SK-N-SH (cell line): Measurements from ENCODE around the gene SUPV3L1. TPM values are rescaled to one million over a fixed set of nuclear protein-coding genes. Genes with fewer than 3 reads are reported as not detected.

Experiments used
- CTCF ChIA-PET: fragments of 300-600, 350-600 bp; formaldehyde crosslinking; extraction: SDS; loops from one replicate; lab custom pipeline; 2021; lab: Yijun Ruan, JAX
- POLR2A ChIA-PET: fragments of 350-600 bp; sonication (Branson Sonifier 250); formaldehyde crosslinking; extraction: SDS; loops from one replicate; lab custom pipeline; 2020; ENCODE audit warnings: antibody characterized with exemption, inconsistent platforms; lab: Yijun Ruan, JAX
- DNase-seq: peaks from one replicate; pipeline ENCODE4 v3.0.0; 2012
- H2AFZ ChIP-seq: fragments of 200-600 bp; sonication (generic); 2 replicates; pipeline ENCODE4 v1.8.1; 2016; ENCODE audit warnings: antibody characterized with exemption, mild to moderate bottlenecking, low read depth
- H3F3A ChIP-seq: fragments of 200-600 bp; sonication (generic); replicated peaks from 2 replicates; pipeline ENCODE3; 2016; ENCODE audit warnings: antibody characterized with exemption, mild to moderate bottlenecking; ENCODE audit not compliant: insufficient read depth
- H3K27ac ChIP-seq, 2 experiments: fragments of 200-500 bp in 1 of 2; fragments of 200-600 bp in 1 of 2; sonication (Bioruptor generic) in 1 of 2; sonication (generic), shearing (Covaris generic) in 1 of 2; 2 replicates each; pipeline versions ENCODE4 v1.5.1 to v1.6.1; 2014 to 2016; ENCODE audit warnings: low read depth in 2 of 2, inconsistent platforms in 1 of 2, low read length in 1 of 2, mild to moderate bottlenecking in 1 of 2, mixed read lengths in 1 of 2
- H3K27me3 ChIP-seq: fragments of 200-600 bp; sonication (generic), shearing (Covaris generic); 2 replicates; pipeline ENCODE4 v1.6.1; 2016; ENCODE audit warnings: mixed run types; ENCODE audit not compliant: insufficient read depth
- H3K36me3 ChIP-seq, 2 experiments: fragments of 200-500 bp in 1 of 2; fragments of 200-600 bp in 1 of 2; sonication (Bioruptor generic) in 1 of 2; sonication (generic) in 1 of 2; replicated peaks in 1 of 2; 2 replicates each; pipeline versions ENCODE3 to v1.5.1; 2014 to 2016; ENCODE audit warnings: low read length in 1 of 2, mild to moderate bottlenecking in 1 of 2; ENCODE audit not compliant: insufficient read depth in 2 of 2, control insufficient read depth in 1 of 2
- H3K4me1 ChIP-seq, 2 experiments: fragments of 200-500 bp in 1 of 2; fragments of 200-600 bp in 1 of 2; sonication (Bioruptor generic) in 1 of 2; sonication (generic), shearing (Covaris generic) in 1 of 2; 2 replicates each; pipeline versions ENCODE4 v1.5.1 to v1.6.1; 2014 to 2016; ENCODE audit warnings: low read depth in 1 of 2, low read length in 1 of 2, mixed run types in 1 of 2; ENCODE audit not compliant: insufficient read depth in 2 of 2, control insufficient read depth in 1 of 2
- H3K4me2 ChIP-seq: fragments of 200-600 bp; sonication (generic), shearing (Covaris generic); 2 replicates; pipeline ENCODE4 v1.6.1; 2017; ENCODE audit warnings: mixed run types
- H3K4me3 ChIP-seq, 2 experiments: fragments of 200-500 bp in 1 of 2; fragments of 200-600 bp in 1 of 2; sonication (Bioruptor generic) in 1 of 2; sonication (generic), shearing (Covaris generic) in 1 of 2; 2 replicates each; pipeline versions ENCODE4 v1.5.1 to v1.8.1; 2014 to 2016; ENCODE audit warnings: low read depth in 2 of 2, inconsistent platforms in 1 of 2, low read length in 1 of 2, mild to moderate bottlenecking in 1 of 2, mixed read lengths in 1 of 2, moderate library complexity in 1 of 2
- H3K79me2 ChIP-seq: fragments of 200-600 bp; sonication (generic); 2 replicates; pipeline ENCODE4 v1.8.1; 2017; ENCODE audit warnings: mild to moderate bottlenecking; ENCODE audit not compliant: insufficient read depth
- H3K9ac ChIP-seq: fragments of 200-600 bp; sonication (generic); 2 replicates; pipeline ENCODE4 v1.6.1; 2017; ENCODE audit warnings: mixed run types
- H3K9me2 ChIP-seq: fragments of 200-600 bp; sonication (generic); 2 replicates; pipeline ENCODE4 v1.6.1; 2017; ENCODE audit warnings: mixed run types
- H3K9me3 ChIP-seq: fragments of 200-600 bp; sonication (generic); 2 replicates; pipeline ENCODE4 v1.6.1; 2017; ENCODE audit warnings: mixed run types, mild to moderate bottlenecking, moderate library complexity
- H4K20me1 ChIP-seq: fragments of 200-600 bp; sonication (generic); 2 replicates; pipeline ENCODE4 v1.6.1; 2017; ENCODE audit warnings: mild to moderate bottlenecking, mixed run types; ENCODE audit not compliant: insufficient read depth
- EP300 ChIP-seq, 2 experiments: IDR thresholded peaks; 2 replicates each; pipeline versions ENCODE4 v1.4.0 to v1.6.1; 2012; ENCODE audit warnings: borderline replicate concordance in 1 of 2, low read depth in 1 of 2, low read length in 1 of 2
- FOSL2 ChIP-seq: IDR thresholded peaks from 2 replicates; pipeline ENCODE4 v1.4.0; 2012; ENCODE audit warnings: low read depth, mild to moderate bottlenecking, moderate library complexity, borderline replicate concordance
- FOXJ3 ChIP-seq: sonication (generic); formaldehyde crosslinking; IDR thresholded peaks from 2 replicates; pipeline ENCODE4 v1.5.1; 2020; ENCODE audit warnings: mild to moderate bottlenecking, missing genetic modification reagents
- GATA2 ChIP-seq: sonication (generic); formaldehyde crosslinking; IDR thresholded peaks from 2 replicates; pipeline ENCODE4 v1.5.0; 2020; ENCODE audit warnings: mild to moderate bottlenecking, missing genetic modification reagents
- IRF3 ChIP-seq: fragments of 150-350 bp; IDR thresholded peaks from 2 replicates; pipeline ENCODE4 v1.6.1; 2016; ENCODE audit warnings: mild to moderate bottlenecking, low read depth, low read length
- JUND ChIP-seq: IDR thresholded peaks from 2 replicates; pipeline ENCODE4 v1.4.0; 2012
- MXI1 ChIP-seq: IDR thresholded peaks from 2 replicates; pipeline ENCODE4 v1.6.1; 2012; ENCODE audit warnings: mild to moderate bottlenecking, low read depth, low read length, improper control_type of control experiment
- NFIC ChIP-seq: IDR thresholded peaks from 2 replicates; pipeline ENCODE4 v1.4.0; 2012; ENCODE audit warnings: borderline replicate concordance
- PBX3 ChIP-seq: IDR thresholded peaks from 2 replicates; pipeline ENCODE4; 2012
- POLR2AphosphoS5 ChIP-seq: IDR thresholded peaks from 2 replicates; pipeline ENCODE4 v1.6.1; 2012; ENCODE audit warnings: low read depth, low read length
- RAD21 ChIP-seq: IDR thresholded peaks from 2 replicates; pipeline ENCODE4 v1.6.1; 2012; ENCODE audit warnings: mild to moderate bottlenecking, low read length
- RFX5 ChIP-seq: IDR thresholded peaks from 2 replicates; pipeline ENCODE4 v1.6.1; 2012; ENCODE audit warnings: mild to moderate bottlenecking, improper control_type of control experiment, low read length
- RXRA ChIP-seq: IDR thresholded peaks from 2 replicates; pipeline ENCODE4 v1.4.0; 2012; ENCODE audit warnings: low read depth, mild to moderate bottlenecking, borderline replicate concordance
- USF1 ChIP-seq: IDR thresholded peaks from 2 replicates; pipeline ENCODE4 v1.4.0; 2012; ENCODE audit warnings: low read depth, borderline replicate concordance
- YY1 ChIP-seq: IDR thresholded peaks from 2 replicates; pipeline ENCODE4 v1.4.0; 2012; ENCODE audit warnings: low read depth, mild to moderate bottlenecking
- ZBTB33 ChIP-seq: IDR thresholded peaks from 2 replicates; pipeline ENCODE4 v1.4.0; 2012; ENCODE audit warnings: low read depth, borderline replicate concordance
- WGBS: methylation state at CpG from one replicate; pipeline ENCODE4 v1.1.6; 2017; ENCODE audit warnings: low lambda C conversion rate; 5-methylcytosine and 5-hydroxymethylcytosine counted together
- polyA plus RNA-seq, 3 experiments: library from polyadenylated mRNA; depleted of rRNA; stranded (reverse); fragments of >200 nt; gene quantifications; 2 replicates each; pipeline ENCODE4 v1.2.3, GENCODE V29; 2012

The SUPV3L1 gene
- polyA plus RNA-seq, 1 of the 3 experiments (the other 2 are of a cell fraction) = 19.8 TPM

GRCh38 chr10:69145864-69146263 lies 34.2 kb upstream of the SUPV3L1 start:
- TF ChIP-seq USF1 = no peak
- no peak for TF ChIP-seq FOSL2
- TF ChIP-seq FOXJ3 (CRISPR knock-in tag) = no peak
- no peak for TF ChIP-seq EP300 (IDR thresholded peaks at IDR 0.05; ENCODE audit: borderline replicate concordance in 1 of 2, low read depth in 1 of 2, low read length in 1 of 2)
- no peak for TF ChIP-seq NFIC
- TF ChIP-seq PBX3 = no peak
- no peak for TF ChIP-seq POLR2AphosphoS5
- TF ChIP-seq JUND = no peak
- TF ChIP-seq RAD21 = no peak
- TF ChIP-seq GATA2 (CRISPR knock-in tag) = no peak
- TF ChIP-seq MXI1 = no peak
- no peak for TF ChIP-seq RFX5
- TF ChIP-seq RXRA = no peak
- no peak for TF ChIP-seq IRF3
- no peak for TF ChIP-seq ZBTB33
- TF ChIP-seq YY1 = no peak
- ChIA-PET CTCF (interaction anchor here (0.9 kb wide), 1 partner anchor 10 kb away, joined by 3 read pairs; no protein-coding TSS in a partner anchor), POLR2A (no interaction called here)
- no peaks in the 10 kb centered on the region for H3K4me1 ChIP-seq
- H3K9me2 ChIP-seq = no peaks in the 10 kb centered on the region
- H3F3A ChIP-seq = peaks cover 13% of the 10 kb centered on the region
- H3K27ac ChIP-seq = no peak overlapping the region
- peaks cover 23% of the 10 kb centered on the region; the same call in 1 of the 2 replicates for H4K20me1 ChIP-seq
- peaks cover 90% of the 10 kb centered on the region for H3K79me2 ChIP-seq
- WGBS = 98% methylated on average over 8 of the region's 8 CpGs
- DNase-seq = no peak
- no peak overlapping the region for H3K4me3 ChIP-seq
- no peak overlapping the region for H3K4me2 ChIP-seq
- H3K9ac ChIP-seq = no peak overlapping the region
- H3K27me3 ChIP-seq = no peaks in the 10 kb centered on the region
- H3K9me3 ChIP-seq = no peaks in the 10 kb centered on the region
- peaks cover 0 to 17% of the 10 kb centered on the region in 2 experiments for H3K36me3 ChIP-seq
- H2AFZ ChIP-seq = no peak overlapping the region
